ENCODE results near the gene TM6SF1.
"Not testable (repeated sequence)": the region's sequence is repeated elsewhere in the genome, so short reads cannot be mapped to it uniquely, and the experiment has no call there.

TM6SF1 gene

GRCh38 chr15:83115410-83115809 lies 8.0 kb downstream of the TM6SF1 start:
- no peak for DNase-seq (ENCODE audit: low read depth in 1 of 2, low spot score in 1 of 2)

DNA sequence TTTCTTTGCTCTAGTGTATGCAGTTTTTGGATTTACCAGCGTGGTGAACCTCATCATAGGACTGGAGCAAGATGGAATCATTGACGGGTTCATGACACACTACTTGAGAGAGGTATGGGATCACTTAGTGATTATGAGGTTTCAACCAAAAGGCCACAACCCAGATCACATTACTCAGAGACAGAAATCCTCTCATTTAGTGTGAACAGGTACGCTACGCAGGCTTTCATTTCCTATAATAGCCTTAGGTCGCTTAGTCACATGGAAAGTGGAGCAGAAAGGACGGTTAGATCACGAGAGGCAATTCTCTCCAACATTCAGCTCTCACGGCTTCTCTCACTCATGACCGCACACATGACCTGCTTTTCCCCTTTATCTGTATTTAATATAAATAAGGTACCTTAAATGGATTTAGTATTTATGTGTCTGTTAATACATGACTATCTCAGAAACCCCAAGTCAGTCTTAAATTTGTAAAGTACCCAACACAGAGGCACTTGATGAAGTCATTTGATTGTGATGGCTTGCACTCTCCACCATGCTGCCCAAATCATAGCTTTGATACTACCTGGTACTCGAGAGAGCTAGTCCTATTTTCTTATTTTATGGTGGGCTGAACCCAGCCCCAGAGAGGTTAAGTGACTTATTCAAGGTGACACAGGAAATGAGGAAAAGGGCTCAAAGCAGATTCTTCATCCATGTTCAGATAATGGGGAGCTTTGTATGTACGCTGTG lies 8.6 kb downstream of the TM6SF1 start:
- no peak for DNase-seq (ENCODE audit: low read depth in 1 of 2, low spot score in 1 of 2)

DNA sequence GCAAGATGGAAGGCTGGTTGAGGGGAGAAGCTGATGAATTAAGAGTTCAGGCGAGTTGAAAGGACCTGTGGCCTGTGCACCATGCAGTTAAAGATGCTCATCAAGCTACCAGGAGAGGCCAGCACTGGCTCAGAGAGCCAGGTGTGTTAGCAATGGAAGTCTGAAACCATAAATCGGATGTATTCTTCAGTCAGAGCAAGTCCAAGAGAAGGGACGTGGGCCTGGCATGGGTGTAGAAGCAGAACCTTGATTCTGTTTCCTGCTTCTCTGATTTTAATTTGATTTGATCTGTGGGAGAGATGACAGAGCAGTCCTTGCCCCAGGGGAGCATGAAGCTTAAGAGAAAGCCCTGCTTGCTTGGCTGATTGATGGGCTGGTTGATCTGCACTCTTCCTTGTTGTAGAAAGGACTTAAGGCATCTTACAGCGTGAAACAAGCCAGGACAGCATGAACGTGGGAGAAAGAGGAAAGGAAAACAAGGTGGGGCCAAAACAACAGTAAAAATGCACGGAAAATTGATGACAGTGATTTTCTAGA lies 10.9 kb downstream of the TM6SF1 start:
- no peak for DNase-seq (ENCODE audit: low read depth in 1 of 2, low spot score in 1 of 2)

DNA sequence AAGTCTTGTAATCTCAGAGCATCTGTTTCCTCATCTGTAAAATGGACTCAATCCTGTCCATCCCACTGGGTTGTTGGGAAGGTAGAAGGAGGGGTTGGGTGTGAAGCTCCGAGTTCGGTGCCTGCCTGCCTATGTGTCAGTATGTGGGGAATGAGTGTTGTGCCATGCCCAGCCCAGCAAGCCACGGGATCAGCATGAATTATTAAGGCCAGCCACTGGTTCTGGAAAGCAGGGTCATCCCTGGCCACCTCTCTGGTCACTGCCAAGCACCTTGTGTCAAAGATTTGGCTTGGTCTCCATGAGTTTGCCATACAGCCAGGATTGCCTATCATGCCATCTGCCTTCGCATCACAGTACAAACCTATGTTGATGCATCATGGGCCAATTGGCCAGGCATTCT lies 11.5 kb downstream of the TM6SF1 start:
- no peak for DNase-seq (ENCODE audit: low read depth in 1 of 2, low spot score in 1 of 2)

GRCh38 chr15:83119968-83120581 lies 12.6 kb downstream of the TM6SF1 start:
- DNase-seq (ENCODE audit: low read depth in 1 of 2, low spot score in 1 of 2): no peak

DNA sequence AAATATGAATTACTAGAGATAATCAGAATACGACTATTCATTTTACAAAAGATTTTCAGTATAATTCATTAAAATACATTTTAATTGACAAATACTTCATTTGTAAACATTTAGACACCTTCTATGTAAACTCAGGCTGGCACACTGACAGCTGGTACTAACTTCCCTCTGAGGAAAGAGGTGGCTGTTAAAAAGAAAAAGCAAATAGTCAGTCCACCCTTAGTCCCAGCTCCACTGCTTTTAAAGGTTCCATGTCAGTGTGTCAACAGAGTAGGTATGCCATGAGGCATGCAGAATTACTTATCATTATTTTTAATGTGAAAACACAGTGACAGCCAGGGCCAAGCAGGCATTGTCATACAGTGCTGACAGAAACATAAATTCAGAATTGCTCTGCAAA lies 16.1 kb downstream of the TM6SF1 start:
- no peak for DNase-seq (ENCODE audit: low read depth in 1 of 2, low spot score in 1 of 2)

DNA sequence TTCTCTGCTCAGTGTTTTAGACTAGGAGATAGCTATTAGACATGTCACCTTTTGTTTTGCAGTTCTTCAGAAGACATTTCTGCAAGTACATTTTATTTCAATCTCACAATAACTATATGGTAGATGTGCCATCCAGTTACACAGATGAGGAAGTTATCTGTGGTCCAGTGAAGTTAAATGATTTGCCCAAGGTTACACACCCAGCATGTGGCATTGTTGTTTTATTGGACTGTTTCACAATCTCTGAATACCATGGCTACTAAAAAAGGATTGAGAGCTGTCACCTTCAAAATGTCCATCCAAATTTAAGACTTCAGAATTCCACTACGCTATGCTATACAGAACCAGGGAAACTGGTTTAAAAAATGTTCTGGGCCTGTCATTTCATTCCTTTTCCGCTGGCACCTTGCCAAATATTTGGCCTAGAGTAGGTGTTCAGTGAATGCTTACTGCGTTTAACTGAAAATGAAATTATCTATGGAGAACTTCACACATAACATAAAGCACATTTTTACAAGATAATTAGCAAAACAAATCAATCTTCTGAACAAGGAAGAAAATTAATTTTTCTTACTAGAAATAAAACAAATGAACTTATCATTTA lies 20.2 kb downstream of the TM6SF1 start:
- DNase-seq (ENCODE audit: low read depth in 1 of 2, low spot score in 1 of 2): no peak

DNA sequence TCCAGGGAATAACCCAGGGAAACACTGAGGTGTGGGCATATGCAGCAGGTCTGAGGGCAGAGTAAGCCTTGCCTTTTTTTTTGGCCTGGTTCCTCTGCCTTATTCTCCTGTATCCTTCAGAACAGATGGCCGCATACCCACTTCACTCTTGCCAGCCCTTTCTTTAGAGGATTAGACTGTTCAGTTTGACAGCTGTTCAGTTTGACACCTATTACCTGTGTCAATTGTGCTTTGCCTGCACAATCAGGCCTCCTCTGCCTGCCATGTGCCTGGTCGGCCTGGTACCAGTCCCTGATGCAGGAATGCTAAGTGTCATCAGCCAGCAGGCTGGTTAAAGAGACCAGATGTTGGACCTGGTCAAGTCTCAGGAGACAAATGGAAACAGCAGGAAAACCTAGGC lies 22.3 kb downstream of the TM6SF1 start:
- DNase-seq (ENCODE audit: low read depth in 1 of 2, low spot score in 1 of 2): no peak

- DNase-seq (ENCODE audit: low read depth in 1 of 2, low spot score in 1 of 2): no peak
Measured at GRCh38 chr15:83132861-83133523, 25.5 kb downstream of the TM6SF1 start.

- not testable (repeated sequence) for DNase-seq (ENCODE audit: low read depth in 1 of 2, low spot score in 1 of 2)
Measured at GRCh38 chr15:83142151-83142550, 34.7 kb downstream of the TM6SF1 start.

- no peak for DNase-seq (ENCODE audit: low read depth in 1 of 2, low spot score in 1 of 2)
Measured at GRCh38 chr15:83144771-83145170, 37.3 kb downstream of the TM6SF1 start.

DNA sequence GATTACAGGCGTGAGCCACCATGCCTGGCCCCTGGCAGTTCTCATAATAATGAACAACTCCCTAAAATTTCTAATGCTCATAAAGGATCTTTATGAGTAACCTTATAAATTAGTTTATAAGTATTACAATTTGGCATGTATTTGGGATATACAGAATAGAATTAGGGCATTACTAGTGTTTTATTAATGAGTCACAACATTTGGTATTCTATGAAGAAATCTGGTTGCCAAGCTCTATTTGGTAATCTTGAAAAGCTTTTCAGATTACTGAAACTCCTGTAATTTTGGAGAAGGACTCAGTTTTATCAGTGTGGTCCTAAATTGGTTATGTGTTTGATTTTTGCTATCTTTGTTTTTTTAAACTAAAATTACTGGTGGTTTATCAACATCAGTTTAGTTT lies 45.8 kb downstream of the TM6SF1 start:
- DNase-seq (ENCODE audit: low read depth in 1 of 2, low spot score in 1 of 2): no peak

GRCh38 chr15:83155942-83156341 lies 48.5 kb downstream of the TM6SF1 start:
- no peak for DNase-seq (ENCODE audit: low read depth in 1 of 2, low spot score in 1 of 2)

- DNase-seq (ENCODE audit: low read depth in 1 of 2, low spot score in 1 of 2): no peak
Measured at GRCh38 chr15:83158393-83158792, 50.9 kb downstream of the TM6SF1 start.

- DNase-seq (ENCODE audit: low read depth in 1 of 2, low spot score in 1 of 2): no peak
Measured at GRCh38 chr15:83160741-83161140, 53.3 kb downstream of the TM6SF1 start.

GRCh38 chr15:83163032-83163431 lies 55.6 kb downstream of the TM6SF1 start:
- no peak for DNase-seq (ENCODE audit: low read depth in 1 of 2, low spot score in 1 of 2)

- no peak for DNase-seq (ENCODE audit: low read depth in 1 of 2, low spot score in 1 of 2)
Measured at GRCh38 chr15:83164111-83164770, 56.8 kb downstream of the TM6SF1 start.

GRCh38 chr15:83164771-83165404 lies 57.4 kb downstream of the TM6SF1 start:
- no peak for DNase-seq (ENCODE audit: low read depth in 1 of 2, low spot score in 1 of 2)

GRCh38 chr15:83166218-83166617 lies 58.8 kb downstream of the TM6SF1 start:
- no peak for DNase-seq (ENCODE audit: low read depth in 1 of 2, low spot score in 1 of 2)

DNA sequence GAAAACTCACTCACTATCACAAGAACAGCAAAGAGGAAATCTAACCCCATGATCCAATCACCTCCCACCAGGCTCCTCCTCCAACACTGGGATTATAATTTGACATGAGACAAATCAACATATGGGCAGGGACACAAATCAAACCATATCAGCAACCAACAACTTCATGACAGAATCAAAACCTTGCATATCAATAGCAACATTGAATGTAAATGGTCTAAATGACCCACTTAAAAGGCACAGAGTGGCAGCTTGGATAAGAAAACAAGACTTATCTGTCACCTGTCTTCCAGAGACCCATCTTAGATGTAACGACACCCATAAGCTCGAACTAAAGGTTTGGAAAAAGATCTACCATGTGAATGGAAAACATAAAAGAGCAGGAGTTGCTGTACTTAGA lies 59.4 kb downstream of the TM6SF1 start:
- no peak for DNase-seq (ENCODE audit: low read depth in 1 of 2, low spot score in 1 of 2)

GRCh38 chr15:83169576-83169975 lies 62.1 kb downstream of the TM6SF1 start:
- DNase-seq (ENCODE audit: low read depth in 1 of 2, low spot score in 1 of 2): not testable (repeated sequence)

All from activated CD4-positive, alpha-beta T cell treated with anti-CD3 and anti-CD28 coated beads, Interleukin-2, amount 50 U/mL, for 24 hours (primary cell).